Activated T-cell treated with anti-CD3 and anti-CD28 coated beads, Interleukin-2, amount 50 U/mL, for 24 hours (primary cell): Measurements from ENCODE around the gene CACNA1C.

Experiments used
- DNase-seq: peaks from one replicate; pipeline ENCODE4 v3.0.0-alpha.2; 2020
- H3K27ac Mint-ChIP-seq: 2 replicates; pipeline ENCODE4 v1.8.0; 2020; ENCODE audit warnings: mild to moderate bottlenecking, mixed read lengths
- H3K27me3 Mint-ChIP-seq: 2 replicates; pipeline ENCODE4 v1.8.0; 2020; ENCODE audit warnings: mixed read lengths
- H3K36me3 Mint-ChIP-seq: 2 replicates; pipeline ENCODE4 v1.8.0; 2020; ENCODE audit warnings: low read depth, mixed read lengths
- H3K4me1 Mint-ChIP-seq: 2 replicates; pipeline ENCODE4 v1.8.0; 2020; ENCODE audit warnings: low read depth, mixed read lengths
- H3K4me3 Mint-ChIP-seq: 2 replicates; pipeline ENCODE4 v1.8.0; 2020; ENCODE audit warnings: mild to moderate bottlenecking, moderate library complexity, mixed read lengths
- H3K9me3 Mint-ChIP-seq: 2 replicates; pipeline ENCODE4 v1.8.0; 2020; ENCODE audit warnings: mixed read lengths

The CACNA1C gene

GRCh38 chr12:2607881-2608607 is 555.3 kb downstream of the CACNA1C start:
- peaks cover 13% of the 10 kb centered on the region for H3K4me1 Mint-ChIP-seq
- DNase-seq: no peak
- no peak overlapping the region for H3K4me3 Mint-ChIP-seq
- H3K27ac Mint-ChIP-seq: no peak overlapping the region
- H3K36me3 Mint-ChIP-seq: no peaks in the 10 kb centered on the region
- peaks cover 69% of the 10 kb centered on the region for H3K27me3 Mint-ChIP-seq
- H3K9me3 Mint-ChIP-seq: no peaks in the 10 kb centered on the region

- Mint-ChIP-seq H3K27me3 (peaks cover 75% of the 10 kb centered on the region), H3K27ac (no peak overlapping the region), H3K36me3 (no peaks in the 10 kb centered on the region), H3K9me3 (no peaks in the 10 kb centered on the region), H3K4me3 (no peak overlapping the region), H3K4me1 (peaks cover 19% of the 10 kb centered on the region)
- no peak for DNase-seq
Observed at GRCh38 chr12:2608608-2608945, 555.8 kb downstream of the CACNA1C start.

- Mint-ChIP-seq H3K27ac (no peak overlapping the region), H3K36me3 (no peaks in the 10 kb centered on the region), H3K4me1 (peaks cover 22% of the 10 kb centered on the region), H3K9me3 (no peaks in the 10 kb centered on the region), H3K4me3 (no peak overlapping the region), H3K27me3 (peaks cover 77% of the 10 kb centered on the region)
- no peak for DNase-seq
Observed at GRCh38 chr12:2609020-2609419, 556.2 kb downstream of the CACNA1C start.

GRCh38 chr12:2610358-2610757 is 557.6 kb downstream of the CACNA1C start:
- Mint-ChIP-seq H3K4me3 (no peak overlapping the region), H3K4me1 (peaks cover 30% of the 10 kb centered on the region), H3K27ac (no peak overlapping the region), H3K9me3 (no peaks in the 10 kb centered on the region), H3K27me3 (peaks cover 90% of the 10 kb centered on the region), H3K36me3 (no peaks in the 10 kb centered on the region)
- DNase-seq: no peak

- no peaks in the 10 kb centered on the region for H3K36me3 Mint-ChIP-seq
- H3K9me3 Mint-ChIP-seq: no peaks in the 10 kb centered on the region
- peaks cover 85% of the 10 kb centered on the region for H3K27me3 Mint-ChIP-seq
- no peak overlapping the region for H3K4me3 Mint-ChIP-seq
- peak overlapping the region; percentile 69 for H3K27ac Mint-ChIP-seq
- H3K4me1 Mint-ChIP-seq: peaks cover 30% of the 10 kb centered on the region
- peak; percentile 47 for DNase-seq
Observed at GRCh38 chr12:2613326-2614073, 560.7 kb downstream of the CACNA1C start.

- peaks cover 24% of the 10 kb centered on the region for H3K4me1 Mint-ChIP-seq
- H3K27me3 Mint-ChIP-seq: peaks cover 76% of the 10 kb centered on the region
- no peaks in the 10 kb centered on the region for H3K9me3 Mint-ChIP-seq
- no peak for DNase-seq
- H3K4me3 Mint-ChIP-seq: no peak overlapping the region
- H3K27ac Mint-ChIP-seq: no peak overlapping the region
- H3K36me3 Mint-ChIP-seq: no peaks in the 10 kb centered on the region
Observed at GRCh38 chr12:2614341-2614740, 561.6 kb downstream of the CACNA1C start.

GRCh38 chr12:2615665-2616402 is 563.0 kb downstream of the CACNA1C start:
- no peak for DNase-seq
- H3K27me3 Mint-ChIP-seq: peaks cover 62% of the 10 kb centered on the region
- H3K4me3 Mint-ChIP-seq: no peak overlapping the region
- no peaks in the 10 kb centered on the region for H3K9me3 Mint-ChIP-seq
- H3K4me1 Mint-ChIP-seq: peaks cover 22% of the 10 kb centered on the region
- no peak overlapping the region for H3K27ac Mint-ChIP-seq
- no peaks in the 10 kb centered on the region for H3K36me3 Mint-ChIP-seq

- no peaks in the 10 kb centered on the region for H3K36me3 Mint-ChIP-seq
- no peak overlapping the region for H3K27ac Mint-ChIP-seq
- H3K4me3 Mint-ChIP-seq: no peak overlapping the region
- peaks cover 58% of the 10 kb centered on the region for H3K27me3 Mint-ChIP-seq
- no peak for DNase-seq
- H3K9me3 Mint-ChIP-seq: no peaks in the 10 kb centered on the region
- H3K4me1 Mint-ChIP-seq: peaks cover 22% of the 10 kb centered on the region
Observed at GRCh38 chr12:2616763-2617162, 564.0 kb downstream of the CACNA1C start.

- H3K9me3 Mint-ChIP-seq: no peaks in the 10 kb centered on the region
- H3K27ac Mint-ChIP-seq: no peak overlapping the region
- no peak for DNase-seq
- H3K4me1 Mint-ChIP-seq: peaks cover 22% of the 10 kb centered on the region
- H3K36me3 Mint-ChIP-seq: no peaks in the 10 kb centered on the region
- peaks cover 53% of the 10 kb centered on the region for H3K27me3 Mint-ChIP-seq
- H3K4me3 Mint-ChIP-seq: no peak overlapping the region
Observed at GRCh38 chr12:2617365-2617764, 564.6 kb downstream of the CACNA1C start.

- no peak for DNase-seq
- H3K4me1 Mint-ChIP-seq: peaks cover 13% of the 10 kb centered on the region
- H3K27ac Mint-ChIP-seq: no peak overlapping the region
- no peaks in the 10 kb centered on the region for H3K9me3 Mint-ChIP-seq
- H3K36me3 Mint-ChIP-seq: no peaks in the 10 kb centered on the region
- H3K27me3 Mint-ChIP-seq: peaks cover 47% of the 10 kb centered on the region
- H3K4me3 Mint-ChIP-seq: no peak overlapping the region
Observed at GRCh38 chr12:2618291-2618995, 565.7 kb downstream of the CACNA1C start.

GRCh38 chr12:2619136-2619535 is 566.3 kb downstream of the CACNA1C start:
- Mint-ChIP-seq H3K9me3 (no peaks in the 10 kb centered on the region), H3K27ac (no peak overlapping the region), H3K4me3 (no peak overlapping the region), H3K36me3 (no peaks in the 10 kb centered on the region), H3K4me1 (peaks cover 7% of the 10 kb centered on the region), H3K27me3 (peaks cover 45% of the 10 kb centered on the region)
- DNase-seq: no peak

GRCh38 chr12:2622460-2622859 is 569.7 kb downstream of the CACNA1C start:
- no peaks in the 10 kb centered on the region for H3K36me3 Mint-ChIP-seq
- H3K4me3 Mint-ChIP-seq: no peak overlapping the region
- no peaks in the 10 kb centered on the region for H3K9me3 Mint-ChIP-seq
- H3K27ac Mint-ChIP-seq: no peak overlapping the region
- DNase-seq: no peak
- peaks cover 33% of the 10 kb centered on the region for H3K27me3 Mint-ChIP-seq
- H3K4me1 Mint-ChIP-seq: peaks cover 2% of the 10 kb centered on the region

GRCh38 chr12:2623472-2623871 is 570.7 kb downstream of the CACNA1C start:
- no peak overlapping the region for H3K27ac Mint-ChIP-seq

GRCh38 chr12:2624543-2625288 is 571.9 kb downstream of the CACNA1C start:
- no peak overlapping the region for H3K4me3 Mint-ChIP-seq
- DNase-seq: no peak
- H3K27me3 Mint-ChIP-seq: peaks cover 48% of the 10 kb centered on the region
- no peak overlapping the region for H3K27ac Mint-ChIP-seq
- no peaks in the 10 kb centered on the region for H3K9me3 Mint-ChIP-seq
- H3K4me1 Mint-ChIP-seq: peaks cover 6% of the 10 kb centered on the region
- H3K36me3 Mint-ChIP-seq: no peaks in the 10 kb centered on the region

More at GRCh38 chr12:2623472-2623871, 570.7 kb downstream of the CACNA1C start:
- Mint-ChIP-seq H3K9me3 (no peaks in the 10 kb centered on the region), H3K36me3 (no peaks in the 10 kb centered on the region), H3K4me1 (peaks cover 6% of the 10 kb centered on the region), H3K27me3 (peaks cover 37% of the 10 kb centered on the region), H3K4me3 (no peak overlapping the region)
- DNase-seq: no peak
